ENCODE results near the gene DOCK10. TPM values are rescaled to one million over a fixed set of nuclear protein-coding genes. Genes with fewer than 3 reads are reported as not detected.
A peak's percentile ranks its signal among the peaks of the same experiment; 100 is the strongest.

DOCK10 gene
- total and polyA plus RNA-seq, 10 of the 15 experiments (the other 5 are each of a cell fraction or from before 2014, with no cell fraction given) = 16.9 to 120 (median 85.5) TPM

DNA sequence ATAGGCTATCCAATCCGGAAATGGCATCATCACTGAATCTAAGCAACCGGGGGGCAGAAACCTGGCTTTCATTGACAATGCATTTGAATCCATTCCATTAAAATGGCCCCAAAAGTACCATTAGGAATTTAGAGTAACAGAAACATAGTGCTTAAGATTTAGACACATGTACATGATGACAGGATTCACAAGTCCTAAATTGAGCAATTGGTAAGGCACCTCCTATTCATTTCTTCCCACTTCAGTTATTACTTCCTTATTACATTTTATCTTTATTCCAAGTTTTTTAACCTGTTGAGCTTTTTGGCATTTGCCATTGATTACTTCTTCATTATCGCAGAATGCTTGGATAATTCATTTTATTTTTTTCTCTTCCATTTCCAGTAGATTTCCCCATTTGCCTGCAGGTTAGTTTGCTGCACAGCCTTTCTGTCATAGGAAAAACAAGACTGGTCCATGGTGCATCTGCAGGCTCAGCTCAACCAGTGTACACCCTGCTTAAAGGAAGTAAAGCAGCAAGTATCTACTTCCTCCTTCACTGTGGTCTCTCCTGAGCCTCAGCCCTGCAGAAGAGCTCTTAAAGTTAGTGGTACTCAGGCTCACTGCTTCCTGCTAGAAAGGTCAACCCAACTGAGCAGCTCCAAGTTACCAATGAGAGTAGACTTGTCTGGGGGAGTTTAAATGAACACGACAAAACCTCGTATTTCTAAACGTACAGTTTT lies 89.2 kb downstream of the DOCK10 start (continued):
- TF ChIP-seq GABPA (IDR thresholded peaks at IDR 0.05; ENCODE audit: low read depth) (0 out of 2 replicates have a peak, but pooled peaks have one; percentile 32), EED (IDR thresholded peaks at IDR 0.05; ENCODE audit: low read depth) (peak; percentile 63; the same call in 1 of the 2 replicates)

DNA sequence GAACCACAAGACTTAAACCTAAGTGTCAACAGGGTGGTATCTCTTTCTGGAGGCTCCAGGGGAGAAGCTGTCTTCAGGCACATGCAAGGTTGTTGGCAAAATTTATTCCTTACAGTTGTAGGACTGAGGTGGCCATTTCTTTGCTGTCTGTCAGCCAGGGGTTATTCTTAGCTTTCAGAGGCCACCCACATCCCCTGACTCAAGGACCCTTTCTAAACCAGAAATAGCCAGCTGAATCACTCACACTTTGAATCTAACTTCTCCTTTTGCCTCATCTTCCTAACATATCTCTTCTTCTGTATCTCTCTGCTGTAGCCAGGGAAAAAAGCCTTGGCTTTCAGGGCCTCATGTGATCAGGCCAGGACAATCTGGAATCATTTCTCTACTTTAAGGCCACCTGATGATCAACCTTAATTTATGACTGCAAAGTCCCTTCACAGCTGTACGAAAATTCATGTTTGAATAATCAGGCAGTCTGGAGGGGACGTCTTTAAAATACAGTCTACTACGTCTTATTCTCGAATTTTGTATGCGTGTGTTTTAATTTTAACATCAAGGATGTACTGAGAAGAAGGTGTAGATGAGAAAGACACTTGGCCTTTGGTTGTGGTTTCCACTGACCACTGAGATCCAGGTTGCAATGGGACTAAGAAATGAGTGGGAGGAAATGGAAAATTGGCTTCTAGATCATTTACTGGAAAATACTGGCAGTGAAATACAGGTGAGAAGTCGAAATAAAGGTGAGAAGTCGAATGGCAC lies 90.4 kb downstream of the DOCK10 start:
- ChIA-PET RAD21 (ENCODE audit: unreplicated experiment) (interaction anchor here (1.0 to 2.8 kb wide), 5 partner anchors 8 to 24 kb away, joined by 3 to 20 read pairs (median 4); no protein-coding TSS in a partner anchor), CTCF (no interaction called here), POLR2A (interaction anchor here (0.8 to 1.5 kb wide), 3 partner anchors 12 to 17 kb away, joined by 3 to 6 read pairs (median 3); no protein-coding TSS in a partner anchor), SMC1A (ENCODE audit: uncharacterized antibody, unreplicated experiment) (interaction anchor here (0.8 to 23.4 kb wide), 8 partner anchors 17 to 57 kb away, joined by 3 to 443 read pairs (median 4); no protein-coding TSS in a partner anchor)
- in situ Hi-C loops (cut with MboI) (no loop called here), intact Hi-C loops (cut with micrococcal nuclease; ENCODE audit: unreplicated experiment) (no loop called here)
- Histone ChIP-seq H3K4me2 (ENCODE audit: control insufficient read depth, insufficient read depth) (peak overlapping the region; percentile 89), H4K20me1 (ENCODE audit: control insufficient read depth, insufficient read depth) (no peaks in the 10 kb centered on the region), H2AFZ (ENCODE audit: control insufficient read depth, low read depth, low read length) (peak overlapping the region; percentile 15), H3K27me3 (replicated peaks in 1 of 2; ENCODE audit: control insufficient read depth in 2 of 2, insufficient read depth in 2 of 2, low read length in 1 of 2) (no peaks in the 10 kb centered on the region), H3K9ac (ENCODE audit: control insufficient read depth, insufficient read depth, low read length) (peak overlapping the region; percentile 49), H3K9me3 (replicated peaks; ENCODE audit: control insufficient read depth, insufficient read depth, low read length) (no peaks in the 10 kb centered on the region), H3K4me1 (ENCODE audit: control insufficient read depth, insufficient read depth, low read length) (peaks cover 74% of the 10 kb centered on the region), H3K27ac (ENCODE audit: control insufficient read depth, insufficient read depth) (peak overlapping the region; percentile 86), H3K4me3 (peak overlapping the region; percentile 11; the same call in 1 of the 2 replicates), H3K36me3 (ENCODE audit: control insufficient read depth in 2 of 2, insufficient read depth in 2 of 2, low read length in 1 of 2) (no peaks in the 10 kb centered on the region), H3K79me2 (ENCODE audit: control insufficient read depth, insufficient read depth, low read length) (peaks cover 63% of the 10 kb centered on the region)
- no peak for FAIRE-seq
- DNase-seq (ENCODE audit: low read depth, low spot score) = no peak
- ATAC-seq = peak; percentile 32
- BruUV-seq (replicated peaks) = no TSS peak
- WGBS (ENCODE audit: insufficient coverage, insufficient replicate concordance, low lambda C conversion rate, missing lambda C conversion rate) = 6% methylated on average over 7 of the region's 7 CpGs
- peak; percentile 89 for TF ChIP-seq RUNX3 (IDR thresholded peaks at IDR 0.05; ENCODE audit: low read length)
- no peak for TF ChIP-seq ZZZ3 (IDR thresholded peaks at IDR 0.05; ENCODE audit: control insufficient read depth, insufficient read length, low read depth)
- TF ChIP-seq POLR2A (IDR thresholded peaks at IDR 0.05; ENCODE audit: low read depth, low read length) = no peak
- no peak for TF ChIP-seq SMC3 (IDR thresholded peaks at IDR 0.05; ENCODE audit: borderline replicate concordance, low read length)
- TF ChIP-seq ASH2L (IDR thresholded peaks at IDR 0.05; ENCODE audit: borderline replicate concordance, low read depth) = no peak
- no peak for TF ChIP-seq RB1 (IDR thresholded peaks at IDR 0.05; ENCODE audit: borderline replicate concordance)
- peak; percentile 78 for TF ChIP-seq CREM (IDR thresholded peaks at IDR 0.05; ENCODE audit: low read depth)
- TF ChIP-seq, protein P1, sequence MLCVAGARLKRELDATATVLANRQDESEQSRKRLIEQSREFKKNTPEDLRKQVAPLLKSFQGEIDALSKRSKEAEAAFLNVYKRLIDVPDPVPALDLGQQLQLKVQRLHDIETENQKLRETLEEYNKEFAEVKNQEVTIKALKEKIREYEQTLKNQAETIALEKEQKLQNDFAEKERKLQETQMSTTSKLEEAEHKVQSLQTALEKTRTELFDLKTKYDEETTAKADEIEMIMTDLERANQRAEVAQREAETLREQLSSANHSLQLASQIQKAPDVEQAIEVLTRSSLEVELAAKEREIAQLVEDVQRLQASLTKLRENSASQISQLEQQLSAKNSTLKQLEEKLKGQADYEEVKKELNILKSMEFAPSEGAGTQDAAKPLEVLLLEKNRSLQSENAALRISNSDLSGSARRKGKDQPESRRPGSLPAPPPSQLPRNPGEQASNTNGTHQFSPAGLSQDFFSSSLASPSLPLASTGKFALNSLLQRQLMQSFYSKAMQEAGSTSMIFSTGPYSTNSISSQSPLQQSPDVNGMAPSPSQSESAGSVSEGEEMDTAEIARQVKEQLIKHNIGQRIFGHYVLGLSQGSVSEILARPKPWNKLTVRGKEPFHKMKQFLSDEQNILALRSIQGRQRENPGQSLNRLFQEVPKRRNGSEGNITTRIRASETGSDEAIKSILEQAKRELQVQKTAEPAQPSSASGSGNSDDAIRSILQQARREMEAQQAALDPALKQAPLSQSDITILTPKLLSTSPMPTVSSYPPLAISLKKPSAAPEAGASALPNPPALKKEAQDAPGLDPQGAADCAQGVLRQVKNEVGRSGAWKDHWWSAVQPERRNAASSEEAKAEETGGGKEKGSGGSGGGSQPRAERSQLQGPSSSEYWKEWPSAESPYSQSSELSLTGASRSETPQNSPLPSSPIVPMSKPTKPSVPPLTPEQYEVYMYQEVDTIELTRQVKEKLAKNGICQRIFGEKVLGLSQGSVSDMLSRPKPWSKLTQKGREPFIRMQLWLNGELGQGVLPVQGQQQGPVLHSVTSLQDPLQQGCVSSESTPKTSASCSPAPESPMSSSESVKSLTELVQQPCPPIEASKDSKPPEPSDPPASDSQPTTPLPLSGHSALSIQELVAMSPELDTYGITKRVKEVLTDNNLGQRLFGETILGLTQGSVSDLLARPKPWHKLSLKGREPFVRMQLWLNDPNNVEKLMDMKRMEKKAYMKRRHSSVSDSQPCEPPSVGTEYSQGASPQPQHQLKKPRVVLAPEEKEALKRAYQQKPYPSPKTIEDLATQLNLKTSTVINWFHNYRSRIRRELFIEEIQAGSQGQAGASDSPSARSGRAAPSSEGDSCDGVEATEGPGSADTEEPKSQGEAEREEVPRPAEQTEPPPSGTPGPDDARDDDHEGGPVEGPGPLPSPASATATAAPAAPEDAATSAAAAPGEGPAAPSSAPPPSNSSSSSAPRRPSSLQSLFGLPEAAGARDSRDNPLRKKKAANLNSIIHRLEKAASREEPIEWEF (IDR thresholded peaks at IDR 0.05; ENCODE audit: insufficient replicate concordance, low read depth, low read length) = no peak
- TF ChIP-seq SPI1 (IDR thresholded peaks at IDR 0.05; ENCODE audit: borderline replicate concordance, insufficient read depth, low read depth, low read length) = no peak
- TF ChIP-seq, protein P2, sequence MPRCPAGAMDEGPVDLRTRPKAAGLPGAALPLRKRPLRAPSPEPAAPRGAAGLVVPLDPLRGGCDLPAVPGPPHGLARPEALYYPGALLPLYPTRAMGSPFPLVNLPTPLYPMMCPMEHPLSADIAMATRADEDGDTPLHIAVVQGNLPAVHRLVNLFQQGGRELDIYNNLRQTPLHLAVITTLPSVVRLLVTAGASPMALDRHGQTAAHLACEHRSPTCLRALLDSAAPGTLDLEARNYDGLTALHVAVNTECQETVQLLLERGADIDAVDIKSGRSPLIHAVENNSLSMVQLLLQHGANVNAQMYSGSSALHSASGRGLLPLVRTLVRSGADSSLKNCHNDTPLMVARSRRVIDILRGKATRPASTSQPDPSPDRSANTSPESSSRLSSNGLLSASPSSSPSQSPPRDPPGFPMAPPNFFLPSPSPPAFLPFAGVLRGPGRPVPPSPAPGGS (IDR thresholded peaks at IDR 0.05; ENCODE audit: borderline replicate concordance, insufficient read depth, low read depth, low read length, poor library complexity, severe bottlenecking) = peak; percentile 43
- TF ChIP-seq MEF2B (IDR thresholded peaks at IDR 0.05; ENCODE audit: partially characterized antibody, poor library complexity, severe bottlenecking) = peak; percentile 57
- no peak for TF ChIP-seq POU2F2 (IDR thresholded peaks at IDR 0.05; ENCODE audit: borderline replicate concordance, low read depth, low read length)
